Vagina (tissue), 2 donors: ENCODE data around the gene FAM163A. TPM values are rescaled to one million over a fixed set of nuclear protein-coding genes. Genes with fewer than 3 reads are reported as not detected.

Experiments used
- DNase-seq, 2 donors: peaks; one replicate each; pipeline ENCODE4 v3.0.0-alpha.2; 2017; ENCODE audit errors: extremely low spot score in 2 of 2
- H3K27ac ChIP-seq: fragments of 200-600 bp; sonication (generic); one replicate; pipeline ENCODE4 v1.5.1; 2019
- H3K27me3 ChIP-seq: fragments of 200-600 bp; sonication (generic); one replicate; pipeline ENCODE4 v1.5.1; 2019
- H3K36me3 ChIP-seq, 2 donors: fragments of 200-600 bp; sonication (generic); one replicate each; pipeline ENCODE4 v1.5.1; 2017 to 2019
- H3K4me1 ChIP-seq: fragments of 200-600 bp; sonication (generic); one replicate; pipeline ENCODE4 v1.5.1; 2019
- H3K4me3 ChIP-seq, 2 donors: fragments of 200-600 bp; sonication (generic); 1 replicate in 1 of 2; 2 replicates in 1 of 2; pipeline ENCODE4 v1.5.1; 2016 to 2019
- H3K9me3 ChIP-seq: fragments of 200-600 bp; sonication (generic); one replicate; pipeline ENCODE4 v1.5.1; 2019
- POLR2A ChIP-seq, 2 donors: fragments of 450-650 bp; IDR thresholded peaks; one replicate each; pipeline ENCODE4 v1.6.1; 2017; ENCODE audit warnings: antibody characterized with exemption in 2 of 2, mild to moderate bottlenecking in 2 of 2, moderate library complexity in 2 of 2
- POLR2AphosphoS5 ChIP-seq, 2 donors: sonication (generic); formaldehyde crosslinking; IDR thresholded peaks; one replicate each; pipeline ENCODE4 v1.9.0; 2017; ENCODE audit warnings: antibody characterized with exemption in 2 of 2, mild to moderate bottlenecking in 2 of 2, low read depth in 1 of 2; ENCODE audit not compliant: insufficient read depth in 1 of 2
- intact Hi-C: fragments of 100-400 bp; cut with DNase I; formaldehyde crosslinking; loops from one replicate; pipeline ENCODE4 v1.15.1; 2023
- total RNA-seq: library from RNA; depleted of rRNA; stranded (reverse); fragments of >200 nt; gene quantifications from one replicate; pipeline ENCODE4 v1.2.3, GENCODE V29; 2016
- TF ChIP-seq, protein P1 (sequence below), 3 experiments: fragments of 450-650 bp in 2 of 3; fragments of 200-600 bp in 1 of 3; sonication (generic) in 1 of 3; IDR thresholded peaks; one replicate each; pipeline ENCODE4 v1.5.1; 2017 to 2019; ENCODE audit warnings: antibody characterized with exemption in 3 of 3, mild to moderate bottlenecking in 2 of 3, moderate library complexity in 2 of 3

Gene FAM163A
- total RNA-seq, 1 donor from 2014 or later = 2.5 TPM

- intact Hi-C loops = no loop called here
Observed at GRCh38 chr1:179777731-179778130, 34.6 kb downstream of the FAM163A start.

GRCh38 chr1:179779645-179780272, 36.7 kb downstream of the FAM163A start:
- Histone ChIP-seq H3K27me3 (no peaks in the 10 kb centered on the region), H3K9me3 (no peaks in the 10 kb centered on the region), H3K36me3 (no peaks in the 10 kb centered on the region), H3K27ac (no peak overlapping the region), H3K4me1 (no peaks in the 10 kb centered on the region), H3K4me3 (no peak overlapping the region)
- DNase-seq = no peak
- TF ChIP-seq, protein P1, sequence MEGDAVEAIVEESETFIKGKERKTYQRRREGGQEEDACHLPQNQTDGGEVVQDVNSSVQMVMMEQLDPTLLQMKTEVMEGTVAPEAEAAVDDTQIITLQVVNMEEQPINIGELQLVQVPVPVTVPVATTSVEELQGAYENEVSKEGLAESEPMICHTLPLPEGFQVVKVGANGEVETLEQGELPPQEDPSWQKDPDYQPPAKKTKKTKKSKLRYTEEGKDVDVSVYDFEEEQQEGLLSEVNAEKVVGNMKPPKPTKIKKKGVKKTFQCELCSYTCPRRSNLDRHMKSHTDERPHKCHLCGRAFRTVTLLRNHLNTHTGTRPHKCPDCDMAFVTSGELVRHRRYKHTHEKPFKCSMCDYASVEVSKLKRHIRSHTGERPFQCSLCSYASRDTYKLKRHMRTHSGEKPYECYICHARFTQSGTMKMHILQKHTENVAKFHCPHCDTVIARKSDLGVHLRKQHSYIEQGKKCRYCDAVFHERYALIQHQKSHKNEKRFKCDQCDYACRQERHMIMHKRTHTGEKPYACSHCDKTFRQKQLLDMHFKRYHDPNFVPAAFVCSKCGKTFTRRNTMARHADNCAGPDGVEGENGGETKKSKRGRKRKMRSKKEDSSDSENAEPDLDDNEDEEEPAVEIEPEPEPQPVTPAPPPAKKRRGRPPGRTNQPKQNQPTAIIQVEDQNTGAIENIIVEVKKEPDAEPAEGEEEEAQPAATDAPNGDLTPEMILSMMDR (IDR thresholded peaks at IDR 0.05) = no peak
- TF ChIP-seq POLR2AphosphoS5 (IDR thresholded peaks at IDR 0.05; ENCODE audit: insufficient read depth in 1 of 2, low read depth in 1 of 2) (no peak), POLR2A (IDR thresholded peaks at IDR 0.05) (no peak)
- intact Hi-C loops = loop anchor here (5.0 kb wide), 1 partner anchor 302 kb away; no protein-coding TSS in a partner anchor

More at GRCh38 chr1:179777731-179778130, 34.6 kb downstream of the FAM163A start:
- H3K27ac ChIP-seq = no peak overlapping the region
- no peaks in the 10 kb centered on the region for H3K36me3 ChIP-seq
- no peak for TF ChIP-seq POLR2A (IDR thresholded peaks at IDR 0.05)
- TF ChIP-seq POLR2AphosphoS5 (IDR thresholded peaks at IDR 0.05; ENCODE audit: insufficient read depth in 1 of 2, low read depth in 1 of 2) = no peak
- TF ChIP-seq, protein P1 (IDR thresholded peaks at IDR 0.05) = no peak
- no peaks in the 10 kb centered on the region for H3K27me3 ChIP-seq
- H3K4me3 ChIP-seq = no peak overlapping the region
- no peaks in the 10 kb centered on the region for H3K4me1 ChIP-seq
- no peak for DNase-seq
- no peaks in the 10 kb centered on the region for H3K9me3 ChIP-seq

- no peak for DNase-seq
- H3K9me3 ChIP-seq = no peaks in the 10 kb centered on the region
- no peaks in the 10 kb centered on the region for H3K4me1 ChIP-seq
- no peak overlapping the region for H3K4me3 ChIP-seq
- TF ChIP-seq POLR2AphosphoS5 (IDR thresholded peaks at IDR 0.05; ENCODE audit: insufficient read depth in 1 of 2, low read depth in 1 of 2) (peak in 1 of 2 donors; percentile 34), POLR2A (IDR thresholded peaks at IDR 0.05) (no peak)
- H3K27me3 ChIP-seq = no peaks in the 10 kb centered on the region
- intact Hi-C loops = loop anchor here (5.0 kb wide), 1 partner anchor 305 kb away; no protein-coding TSS in a partner anchor
- no peaks in the 10 kb centered on the region for H3K36me3 ChIP-seq
- no peak overlapping the region for H3K27ac ChIP-seq
Observed at GRCh38 chr1:179781962-179782361, 38.9 kb downstream of the FAM163A start.

GRCh38 chr1:179785031-179785431, 41.9 kb downstream of the FAM163A start:
- TF ChIP-seq POLR2A (IDR thresholded peaks at IDR 0.05) = no peak
- no peak for TF ChIP-seq POLR2AphosphoS5 (IDR thresholded peaks at IDR 0.05; ENCODE audit: insufficient read depth in 1 of 2, low read depth in 1 of 2)
- TF ChIP-seq, protein P1 (IDR thresholded peaks at IDR 0.05) = no peak
- no peaks in the 10 kb centered on the region for H3K4me1 ChIP-seq
- no peaks in the 10 kb centered on the region for H3K9me3 ChIP-seq
- H3K27me3 ChIP-seq = no peaks in the 10 kb centered on the region
- H3K36me3 ChIP-seq = no peaks in the 10 kb centered on the region
- H3K27ac ChIP-seq = no peak overlapping the region
- intact Hi-C loops = no loop called here
- H3K4me3 ChIP-seq = no peak overlapping the region
- no peak for DNase-seq

DNA sequence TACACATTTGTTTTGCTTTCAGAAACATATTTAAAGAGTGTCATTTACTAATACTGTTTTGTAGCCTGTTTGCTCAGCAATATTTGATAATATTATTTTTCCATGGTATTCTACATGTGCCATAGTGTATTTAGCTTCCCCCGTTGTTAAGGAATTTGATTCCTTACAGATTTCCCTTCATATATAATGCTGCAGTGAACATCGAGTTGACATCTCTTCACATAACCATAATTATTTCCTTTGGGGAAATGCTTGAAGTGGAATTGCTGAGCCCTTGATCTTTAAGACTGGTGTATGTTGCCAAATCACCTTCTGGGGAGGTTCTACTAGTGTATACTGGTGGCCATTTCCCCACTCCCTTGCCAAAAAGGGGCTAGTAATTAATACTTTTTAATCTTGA, 42.6 kb downstream of the FAM163A start:
- Histone ChIP-seq H3K9me3 (no peaks in the 10 kb centered on the region), H3K36me3 (no peaks in the 10 kb centered on the region), H3K27ac (no peak overlapping the region), H3K4me3 (no peak overlapping the region), H3K4me1 (no peaks in the 10 kb centered on the region), H3K27me3 (no peaks in the 10 kb centered on the region)
- TF ChIP-seq, protein P1 (IDR thresholded peaks at IDR 0.05) = no peak
- no peak for TF ChIP-seq POLR2AphosphoS5 (IDR thresholded peaks at IDR 0.05; ENCODE audit: insufficient read depth in 1 of 2, low read depth in 1 of 2)
- no peak for TF ChIP-seq POLR2A (IDR thresholded peaks at IDR 0.05)
- intact Hi-C loops = no loop called here
- DNase-seq = no peak
